SK-N-SH (cell line): ENCODE data around the gene CRLF1. TPM values are rescaled to one million over a fixed set of nuclear protein-coding genes. Genes with fewer than 3 reads are reported as not detected.

Experiments
- CTCF ChIA-PET: fragments of 300-600, 350-600 bp; formaldehyde crosslinking; extraction: SDS; loops from one replicate; lab custom pipeline; 2021; lab: Yijun Ruan, JAX
- POLR2A ChIA-PET: fragments of 350-600 bp; sonication (Branson Sonifier 250); formaldehyde crosslinking; extraction: SDS; loops from one replicate; lab custom pipeline; 2020; ENCODE audit warnings: antibody characterized with exemption, inconsistent platforms; lab: Yijun Ruan, JAX
- DNase-seq: peaks from one replicate; pipeline ENCODE4 v3.0.0; 2012
- H2AFZ ChIP-seq: fragments of 200-600 bp; sonication (generic); 2 replicates; pipeline ENCODE4 v1.8.1; 2016; ENCODE audit warnings: antibody characterized with exemption, mild to moderate bottlenecking, low read depth
- H3F3A ChIP-seq: fragments of 200-600 bp; sonication (generic); replicated peaks from 2 replicates; pipeline ENCODE3; 2016; ENCODE audit warnings: antibody characterized with exemption, mild to moderate bottlenecking; ENCODE audit not compliant: insufficient read depth
- H3K27ac ChIP-seq, 2 experiments: fragments of 200-500 bp in 1 of 2; fragments of 200-600 bp in 1 of 2; sonication (Bioruptor generic) in 1 of 2; sonication (generic), shearing (Covaris generic) in 1 of 2; 2 replicates each; pipeline versions ENCODE4 v1.5.1 to v1.6.1; 2014 to 2016; ENCODE audit warnings: low read depth in 2 of 2, inconsistent platforms in 1 of 2, low read length in 1 of 2, mild to moderate bottlenecking in 1 of 2, mixed read lengths in 1 of 2
- H3K27me3 ChIP-seq: fragments of 200-600 bp; sonication (generic), shearing (Covaris generic); 2 replicates; pipeline ENCODE4 v1.6.1; 2016; ENCODE audit warnings: mixed run types; ENCODE audit not compliant: insufficient read depth
- H3K36me3 ChIP-seq, 2 experiments: fragments of 200-500 bp in 1 of 2; fragments of 200-600 bp in 1 of 2; sonication (Bioruptor generic) in 1 of 2; sonication (generic) in 1 of 2; replicated peaks in 1 of 2; 2 replicates each; pipeline versions ENCODE3 to v1.5.1; 2014 to 2016; ENCODE audit warnings: low read length in 1 of 2, mild to moderate bottlenecking in 1 of 2; ENCODE audit not compliant: insufficient read depth in 2 of 2, control insufficient read depth in 1 of 2
- H3K4me1 ChIP-seq, 2 experiments: fragments of 200-500 bp in 1 of 2; fragments of 200-600 bp in 1 of 2; sonication (Bioruptor generic) in 1 of 2; sonication (generic), shearing (Covaris generic) in 1 of 2; 2 replicates each; pipeline versions ENCODE4 v1.5.1 to v1.6.1; 2014 to 2016; ENCODE audit warnings: low read depth in 1 of 2, low read length in 1 of 2, mixed run types in 1 of 2; ENCODE audit not compliant: insufficient read depth in 2 of 2, control insufficient read depth in 1 of 2
- H3K4me2 ChIP-seq: fragments of 200-600 bp; sonication (generic), shearing (Covaris generic); 2 replicates; pipeline ENCODE4 v1.6.1; 2017; ENCODE audit warnings: mixed run types
- H3K4me3 ChIP-seq, 2 experiments: fragments of 200-500 bp in 1 of 2; fragments of 200-600 bp in 1 of 2; sonication (Bioruptor generic) in 1 of 2; sonication (generic), shearing (Covaris generic) in 1 of 2; 2 replicates each; pipeline versions ENCODE4 v1.5.1 to v1.8.1; 2014 to 2016; ENCODE audit warnings: low read depth in 2 of 2, inconsistent platforms in 1 of 2, low read length in 1 of 2, mild to moderate bottlenecking in 1 of 2, mixed read lengths in 1 of 2, moderate library complexity in 1 of 2
- H3K79me2 ChIP-seq: fragments of 200-600 bp; sonication (generic); 2 replicates; pipeline ENCODE4 v1.8.1; 2017; ENCODE audit warnings: mild to moderate bottlenecking; ENCODE audit not compliant: insufficient read depth
- H3K9ac ChIP-seq: fragments of 200-600 bp; sonication (generic); 2 replicates; pipeline ENCODE4 v1.6.1; 2017; ENCODE audit warnings: mixed run types
- H3K9me2 ChIP-seq: fragments of 200-600 bp; sonication (generic); 2 replicates; pipeline ENCODE4 v1.6.1; 2017; ENCODE audit warnings: mixed run types
- H3K9me3 ChIP-seq: fragments of 200-600 bp; sonication (generic); 2 replicates; pipeline ENCODE4 v1.6.1; 2017; ENCODE audit warnings: mixed run types, mild to moderate bottlenecking, moderate library complexity
- H4K20me1 ChIP-seq: fragments of 200-600 bp; sonication (generic); 2 replicates; pipeline ENCODE4 v1.6.1; 2017; ENCODE audit warnings: mild to moderate bottlenecking, mixed run types; ENCODE audit not compliant: insufficient read depth
- CHD2 ChIP-seq: fragments of 150-350 bp; IDR thresholded peaks from 2 replicates; pipeline ENCODE4 v1.6.1; 2018; ENCODE audit warnings: low read length; ENCODE audit not compliant: partially characterized antibody
- ELF1 ChIP-seq: IDR thresholded peaks from 2 replicates; pipeline ENCODE4 v1.4.0; 2012
- EP300 ChIP-seq, 2 experiments: IDR thresholded peaks; 2 replicates each; pipeline versions ENCODE4 v1.4.0 to v1.6.1; 2012; ENCODE audit warnings: borderline replicate concordance in 1 of 2, low read depth in 1 of 2, low read length in 1 of 2
- EZH2phosphoT487 ChIP-seq: fragments of 200-600 bp; sonication (generic); IDR thresholded peaks from 2 replicates; pipeline ENCODE4 v1.6.1; 2017; ENCODE audit warnings: low read depth, mixed run types, mild to moderate bottlenecking, antibody characterized with exemption, moderate library complexity, borderline replicate concordance
- FOXM1 ChIP-seq: IDR thresholded peaks from 2 replicates; pipeline ENCODE4 v1.4.0; 2012; ENCODE audit warnings: low read depth, mild to moderate bottlenecking
- GABPA ChIP-seq: IDR thresholded peaks from 2 replicates; pipeline ENCODE4 v1.4.0; 2012; ENCODE audit warnings: low read depth, mild to moderate bottlenecking
- MXI1 ChIP-seq: IDR thresholded peaks from 2 replicates; pipeline ENCODE4 v1.6.1; 2012; ENCODE audit warnings: mild to moderate bottlenecking, low read depth, low read length, improper control_type of control experiment
- NFIC ChIP-seq: IDR thresholded peaks from 2 replicates; pipeline ENCODE4 v1.4.0; 2012; ENCODE audit warnings: borderline replicate concordance
- PBX3 ChIP-seq: IDR thresholded peaks from 2 replicates; pipeline ENCODE4; 2012
- RAD21 ChIP-seq: IDR thresholded peaks from 2 replicates; pipeline ENCODE4 v1.6.1; 2012; ENCODE audit warnings: mild to moderate bottlenecking, low read length
- RFX5 ChIP-seq: IDR thresholded peaks from 2 replicates; pipeline ENCODE4 v1.6.1; 2012; ENCODE audit warnings: mild to moderate bottlenecking, improper control_type of control experiment, low read length
- SMC3 ChIP-seq: IDR thresholded peaks from 2 replicates; pipeline ENCODE4 v1.6.1; 2012; ENCODE audit warnings: low read depth, low read length, improper control_type of control experiment
- TCF12 ChIP-seq: IDR thresholded peaks from 2 replicates; pipeline ENCODE4 v1.4.0; 2012
- TEAD4 ChIP-seq: IDR thresholded peaks from 2 replicates; pipeline ENCODE4 v1.4.0; 2012; ENCODE audit warnings: mild to moderate bottlenecking, borderline replicate concordance; ENCODE audit not compliant: insufficient read depth
- USF1 ChIP-seq: IDR thresholded peaks from 2 replicates; pipeline ENCODE4 v1.4.0; 2012; ENCODE audit warnings: low read depth, borderline replicate concordance
- YY1 ChIP-seq: IDR thresholded peaks from 2 replicates; pipeline ENCODE4 v1.4.0; 2012; ENCODE audit warnings: low read depth, mild to moderate bottlenecking
- WGBS: methylation state at CpG from one replicate; pipeline ENCODE4 v1.1.6; 2017; ENCODE audit warnings: low lambda C conversion rate; 5-methylcytosine and 5-hydroxymethylcytosine counted together
- polyA plus RNA-seq, 3 experiments: library from polyadenylated mRNA; depleted of rRNA; stranded (reverse); fragments of >200 nt; gene quantifications; 2 replicates each; pipeline ENCODE4 v1.2.3, GENCODE V29; 2012
- TF ChIP-seq, protein P1 (sequence below): fragments of 200-600 bp; sonication (generic); IDR thresholded peaks from 2 replicates; pipeline ENCODE4 v1.6.1; 2017; ENCODE audit warnings: antibody characterized with exemption, mild to moderate bottlenecking, moderate library complexity
- TF ChIP-seq, protein P2 (sequence below): fragments of 150-350 bp; IDR thresholded peaks from 2 replicates; pipeline ENCODE4 v1.6.1; 2017; ENCODE audit warnings: antibody characterized with exemption, low read length, low read depth, borderline replicate concordance

Gene CRLF1
- polyA plus RNA-seq, 1 of the 3 experiments (the other 2 are of a cell fraction) = 0.71 TPM

- Histone ChIP-seq H3K79me2 (0 out of 2 replicates have a peak, but pooled peaks cover 3% of the 10 kb centered on the region), H3K4me1 (peaks cover 1 to 11% of the 10 kb centered on the region in 2 experiments; a peak in 1 of 4 replicates), H3K9me3 (no peaks in the 10 kb centered on the region), H3K36me3 (no peaks in the 10 kb centered on the region), H2AFZ (no peak overlapping the region), H3F3A (peaks cover 8% of the 10 kb centered on the region), H3K9me2 (no peaks in the 10 kb centered on the region), H3K27ac (no peak overlapping the region), H3K27me3 (no peaks in the 10 kb centered on the region), H4K20me1 (no peaks in the 10 kb centered on the region), H3K9ac (no peak overlapping the region), H3K4me3 (no peak overlapping the region), H3K4me2 (no peak overlapping the region)
- DNase-seq = no peak
- whole genome bisulfite sequencing = 81% methylated on average over 1 of the region's 1 CpG
- ChIA-PET CTCF (no interaction called here), POLR2A (no interaction called here)
- TF ChIP-seq GABPA (no peak), YY1 (no peak), TCF12 (no peak), CHD2 (no peak), NFIC (no peak), RAD21 (no peak), RFX5 (no peak), USF1 (no peak), FOXM1 (no peak), MXI1 (no peak), EP300 (IDR thresholded peaks at IDR 0.05; ENCODE audit: borderline replicate concordance in 1 of 2, low read depth in 1 of 2, low read length in 1 of 2) (no peak), PBX3 (no peak), ELF1 (no peak), TEAD4 (no peak), SMC3 (no peak), EZH2phosphoT487 (no peak)
- TF ChIP-seq, protein P1, sequence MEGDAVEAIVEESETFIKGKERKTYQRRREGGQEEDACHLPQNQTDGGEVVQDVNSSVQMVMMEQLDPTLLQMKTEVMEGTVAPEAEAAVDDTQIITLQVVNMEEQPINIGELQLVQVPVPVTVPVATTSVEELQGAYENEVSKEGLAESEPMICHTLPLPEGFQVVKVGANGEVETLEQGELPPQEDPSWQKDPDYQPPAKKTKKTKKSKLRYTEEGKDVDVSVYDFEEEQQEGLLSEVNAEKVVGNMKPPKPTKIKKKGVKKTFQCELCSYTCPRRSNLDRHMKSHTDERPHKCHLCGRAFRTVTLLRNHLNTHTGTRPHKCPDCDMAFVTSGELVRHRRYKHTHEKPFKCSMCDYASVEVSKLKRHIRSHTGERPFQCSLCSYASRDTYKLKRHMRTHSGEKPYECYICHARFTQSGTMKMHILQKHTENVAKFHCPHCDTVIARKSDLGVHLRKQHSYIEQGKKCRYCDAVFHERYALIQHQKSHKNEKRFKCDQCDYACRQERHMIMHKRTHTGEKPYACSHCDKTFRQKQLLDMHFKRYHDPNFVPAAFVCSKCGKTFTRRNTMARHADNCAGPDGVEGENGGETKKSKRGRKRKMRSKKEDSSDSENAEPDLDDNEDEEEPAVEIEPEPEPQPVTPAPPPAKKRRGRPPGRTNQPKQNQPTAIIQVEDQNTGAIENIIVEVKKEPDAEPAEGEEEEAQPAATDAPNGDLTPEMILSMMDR = no peak
- TF ChIP-seq, protein P2, sequence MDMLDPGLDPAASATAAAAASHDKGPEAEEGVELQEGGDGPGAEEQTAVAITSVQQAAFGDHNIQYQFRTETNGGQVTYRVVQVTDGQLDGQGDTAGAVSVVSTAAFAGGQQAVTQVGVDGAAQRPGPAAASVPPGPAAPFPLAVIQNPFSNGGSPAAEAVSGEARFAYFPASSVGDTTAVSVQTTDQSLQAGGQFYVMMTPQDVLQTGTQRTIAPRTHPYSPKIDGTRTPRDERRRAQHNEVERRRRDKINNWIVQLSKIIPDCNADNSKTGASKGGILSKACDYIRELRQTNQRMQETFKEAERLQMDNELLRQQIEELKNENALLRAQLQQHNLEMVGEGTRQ = no peak
Observed at GRCh38 chr19:18653853-18654252, 47.3 kb upstream of the CRLF1 start.
